Islet of Langerhans (tissue), 1 donor: ENCODE results near the gene TAS1R2.

Source experiments
- FAIRE-seq: peaks from one replicate; lab custom pipeline; 2011; peaks lifted over from hg19 to GRCh38; lab: Jason Lieb, UNC

Gene TAS1R2

DNA sequence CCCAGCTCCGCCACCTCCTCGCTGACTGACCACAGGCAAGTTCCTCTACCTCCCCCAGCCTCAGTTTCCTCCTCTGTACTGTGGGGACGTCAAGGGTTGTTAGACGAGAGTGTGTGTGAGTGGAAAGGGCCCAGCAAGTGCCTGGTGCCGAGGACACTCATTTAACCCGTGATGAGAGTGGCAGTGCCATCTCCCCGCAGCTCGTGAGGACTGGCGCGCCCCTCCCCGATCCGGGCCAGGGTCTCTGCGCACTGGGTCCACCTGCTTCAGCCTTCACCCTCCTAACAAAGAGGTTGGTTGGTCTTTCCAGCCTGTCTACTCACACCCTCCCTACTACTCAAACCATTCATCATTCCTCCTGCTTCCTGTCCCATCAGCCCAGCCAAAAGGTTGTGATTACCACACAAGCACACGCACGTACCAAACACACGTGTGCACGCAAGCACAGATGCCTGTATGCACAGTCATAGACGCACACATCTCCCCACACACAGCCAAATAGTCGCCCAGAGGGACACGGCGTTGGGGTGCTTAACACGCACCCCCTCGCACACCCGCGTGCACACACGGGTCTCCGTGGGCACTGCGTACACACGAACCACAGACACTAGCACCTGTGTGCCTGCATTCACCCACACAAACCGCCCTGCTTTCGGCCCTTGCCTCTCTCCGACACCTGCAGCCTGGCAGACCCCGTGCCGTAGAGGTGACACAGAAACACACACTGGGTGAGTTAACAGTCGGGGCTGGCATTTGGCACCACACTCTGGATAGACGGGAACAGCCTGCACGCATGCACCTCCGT, 39.3 kb downstream of the TAS1R2 start:
- no peak for FAIRE-seq

DNA sequence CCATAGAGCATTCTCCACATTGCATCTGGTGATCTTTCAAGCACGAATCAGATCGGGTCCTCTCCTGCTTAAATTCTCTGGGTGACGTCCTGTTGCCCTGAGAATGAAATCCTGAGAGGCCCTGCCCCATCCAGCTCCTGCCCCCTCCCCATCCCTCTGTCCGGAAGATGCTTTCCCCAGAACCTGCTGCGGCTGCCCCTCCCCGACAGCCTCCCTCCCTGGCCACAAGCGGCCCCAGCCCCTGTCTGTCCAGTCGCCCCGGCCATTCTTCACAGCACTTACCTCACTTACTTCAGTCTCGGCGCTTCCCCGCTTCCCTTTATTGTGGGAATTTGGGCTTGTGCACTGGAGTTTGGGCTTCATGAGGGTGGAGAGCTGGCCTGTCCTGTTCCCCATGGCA, 40.3 kb downstream of the TAS1R2 start:
- no peak for FAIRE-seq

DNA sequence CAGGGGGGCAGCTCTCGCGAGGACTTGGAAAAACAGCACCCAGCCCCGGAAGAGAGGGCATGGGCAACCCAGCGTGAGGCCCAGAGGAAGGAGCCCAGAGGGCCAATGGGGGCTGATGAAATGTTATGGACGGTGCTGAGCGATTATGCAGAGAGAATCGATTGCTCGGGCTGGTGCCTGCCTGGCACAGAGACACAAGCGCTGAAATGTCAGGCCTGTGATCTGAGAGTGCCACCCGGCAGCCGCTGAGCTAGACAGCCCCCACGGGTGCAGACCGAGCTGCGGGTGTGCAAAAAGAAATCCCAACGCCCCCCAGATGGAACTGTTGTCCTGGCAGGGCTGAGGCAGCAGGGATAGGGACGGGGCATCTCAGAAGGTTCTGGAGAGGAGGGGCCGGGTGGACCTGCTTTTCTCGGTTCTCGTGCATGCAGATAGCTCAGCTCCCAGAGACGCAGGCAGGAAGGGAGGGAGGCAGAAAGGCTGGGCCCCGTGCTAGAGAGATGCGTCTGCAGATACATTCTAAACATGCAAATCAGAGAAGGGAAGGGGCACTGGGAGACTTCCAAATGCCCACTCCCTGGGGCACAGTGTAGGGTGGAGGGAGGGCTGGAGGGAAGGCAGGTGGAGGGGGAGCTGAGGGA, 41.5 kb downstream of the TAS1R2 start:
- FAIRE-seq = no peak

DNA sequence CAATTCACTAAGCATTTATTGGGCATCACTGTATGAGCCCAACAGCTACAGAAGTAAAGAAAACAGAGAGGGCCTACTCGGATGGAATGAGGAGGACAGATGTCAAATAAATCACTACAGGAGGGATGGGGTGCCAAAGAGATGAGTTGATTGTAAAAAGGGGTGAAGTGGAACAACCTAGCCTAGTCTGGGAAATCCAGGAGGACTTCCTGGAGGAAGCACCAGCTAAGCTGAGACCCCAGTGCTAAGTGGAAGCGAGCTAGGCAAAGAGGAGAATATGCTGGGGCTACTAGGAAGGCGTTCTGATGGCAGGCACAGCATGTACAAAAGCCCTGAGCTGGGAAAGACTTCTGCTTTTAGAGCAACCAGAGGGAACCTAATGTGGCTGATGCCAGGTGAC, 42.1 kb downstream of the TAS1R2 start:
- FAIRE-seq = no peak

DNA sequence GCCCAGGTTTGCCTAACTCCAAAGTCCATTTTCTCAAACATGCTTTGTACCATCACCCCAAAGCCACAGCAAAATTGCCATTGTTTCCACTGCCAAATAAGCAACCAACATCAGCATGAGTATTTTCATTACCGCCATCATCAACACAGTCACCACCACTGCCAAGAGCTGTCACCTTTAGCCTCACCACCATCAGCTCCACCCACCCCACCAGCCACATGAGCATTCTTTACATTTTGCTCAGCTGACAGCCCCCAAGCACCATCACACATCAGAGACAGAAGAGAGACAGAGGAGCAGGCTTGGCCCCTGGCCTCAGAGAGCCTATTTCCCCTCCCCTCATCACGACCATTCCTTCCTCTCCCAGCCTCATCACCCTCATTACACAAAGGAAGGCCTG, 42.7 kb downstream of the TAS1R2 start:
- FAIRE-seq = no peak

DNA sequence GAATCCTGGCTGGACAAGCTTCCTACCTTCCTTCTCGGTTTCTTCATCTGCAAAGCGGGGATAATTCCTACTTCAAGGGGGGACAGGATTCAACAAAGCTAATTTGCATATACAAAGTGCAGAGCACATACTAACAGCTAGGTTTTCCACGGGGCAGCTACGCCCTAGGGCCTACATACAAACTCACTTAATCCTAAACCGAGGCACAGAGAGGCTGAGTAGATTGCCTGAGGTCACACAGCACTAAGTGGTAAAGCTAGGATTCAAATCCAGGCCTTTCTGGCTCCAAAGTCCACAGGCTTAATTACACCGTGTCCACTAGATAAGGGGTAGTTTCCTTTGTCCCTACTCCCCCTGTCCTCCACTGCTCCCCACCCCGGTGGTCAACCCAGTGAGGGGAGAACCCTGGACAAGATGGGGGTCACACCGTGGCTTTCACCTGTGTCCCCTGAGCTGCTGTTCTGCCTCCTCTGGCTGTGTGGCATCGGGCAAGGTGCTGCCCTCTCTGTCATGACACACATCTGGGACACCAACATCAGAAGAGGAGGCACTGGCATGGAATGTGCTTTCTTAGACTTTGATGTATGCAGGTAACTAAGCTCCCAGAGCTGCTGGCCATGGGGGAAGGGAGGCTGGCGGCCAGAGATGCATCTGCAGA, 44.5 kb downstream of the TAS1R2 start:
- no peak for FAIRE-seq

DNA sequence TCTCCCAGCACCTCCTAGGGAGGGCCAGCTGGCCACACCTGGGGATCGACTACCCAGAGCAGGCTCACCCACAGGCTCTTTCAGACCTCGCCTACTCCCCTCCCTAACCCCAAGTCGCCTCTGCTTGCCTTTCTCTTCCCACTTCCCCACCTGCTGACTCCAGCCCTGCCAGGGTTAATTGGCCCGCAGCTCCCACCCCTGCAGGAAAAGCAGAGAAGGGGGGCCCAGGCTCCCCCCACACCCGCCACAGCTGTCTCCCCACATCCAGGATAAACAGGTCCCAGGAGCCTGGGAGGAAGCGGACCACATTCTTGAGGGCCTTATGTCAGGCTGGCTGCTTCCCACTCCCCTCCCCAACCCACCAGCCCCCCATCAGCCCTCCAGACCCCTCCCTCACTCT, 45.0 kb downstream of the TAS1R2 start:
- no peak for FAIRE-seq

DNA sequence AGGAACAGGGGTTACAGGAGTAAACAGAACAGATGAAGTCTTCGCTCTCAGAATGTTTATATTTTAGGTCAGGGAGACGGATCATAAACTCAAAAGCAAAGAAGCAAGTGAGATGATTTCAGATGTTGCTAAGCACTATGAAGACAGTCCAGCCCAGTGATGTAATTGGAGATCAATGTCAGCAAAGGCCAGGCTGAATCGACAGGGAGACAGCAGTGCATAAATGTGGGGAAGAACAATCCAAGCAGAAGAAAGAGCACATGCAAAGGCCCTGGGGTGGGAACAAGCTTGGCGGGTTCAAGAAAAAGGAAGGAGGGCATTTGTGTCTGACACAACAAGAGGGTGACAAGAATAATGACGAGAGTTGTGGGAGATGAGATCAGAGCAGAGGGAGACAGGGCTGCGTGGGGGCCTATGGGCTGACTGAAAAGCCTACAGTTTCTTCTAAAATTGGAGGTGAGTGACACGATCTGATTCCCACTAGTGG, 47.0 kb downstream of the TAS1R2 start:
- FAIRE-seq = no peak

DNA sequence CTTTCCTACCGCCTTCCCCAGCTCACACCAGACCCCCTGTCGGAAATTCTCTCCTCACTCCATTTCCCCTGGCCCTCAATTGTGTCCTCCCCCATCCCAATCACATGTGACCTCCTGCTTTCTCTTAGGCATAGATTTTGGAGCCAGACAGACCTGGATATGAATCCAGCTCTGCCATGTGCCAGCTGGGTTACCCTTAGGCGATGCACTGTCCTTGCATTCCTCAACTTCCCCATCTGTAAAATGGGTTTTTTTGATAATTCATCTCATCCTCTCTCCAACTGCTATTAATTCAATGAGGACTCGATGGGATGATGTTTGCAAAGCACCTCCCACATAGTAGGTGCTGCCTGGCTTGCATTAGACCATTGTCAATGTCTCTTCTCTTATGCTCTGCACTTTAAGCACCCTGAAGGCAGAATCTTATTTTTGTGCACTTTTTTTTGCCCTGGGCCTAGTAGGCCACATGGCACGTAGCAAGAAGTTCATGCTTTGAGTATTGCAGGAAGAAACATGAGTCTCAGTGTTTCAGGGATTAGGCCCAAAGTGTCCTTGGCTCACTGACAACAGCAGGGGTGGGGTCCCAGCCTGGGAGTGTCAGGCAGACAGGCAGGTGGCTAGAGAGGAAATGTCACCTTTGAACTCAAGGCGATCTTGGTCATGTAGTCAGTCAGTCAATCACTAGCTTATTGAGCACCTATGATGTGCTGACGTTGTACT, 47.6 kb downstream of the TAS1R2 start:
- no peak for FAIRE-seq

DNA sequence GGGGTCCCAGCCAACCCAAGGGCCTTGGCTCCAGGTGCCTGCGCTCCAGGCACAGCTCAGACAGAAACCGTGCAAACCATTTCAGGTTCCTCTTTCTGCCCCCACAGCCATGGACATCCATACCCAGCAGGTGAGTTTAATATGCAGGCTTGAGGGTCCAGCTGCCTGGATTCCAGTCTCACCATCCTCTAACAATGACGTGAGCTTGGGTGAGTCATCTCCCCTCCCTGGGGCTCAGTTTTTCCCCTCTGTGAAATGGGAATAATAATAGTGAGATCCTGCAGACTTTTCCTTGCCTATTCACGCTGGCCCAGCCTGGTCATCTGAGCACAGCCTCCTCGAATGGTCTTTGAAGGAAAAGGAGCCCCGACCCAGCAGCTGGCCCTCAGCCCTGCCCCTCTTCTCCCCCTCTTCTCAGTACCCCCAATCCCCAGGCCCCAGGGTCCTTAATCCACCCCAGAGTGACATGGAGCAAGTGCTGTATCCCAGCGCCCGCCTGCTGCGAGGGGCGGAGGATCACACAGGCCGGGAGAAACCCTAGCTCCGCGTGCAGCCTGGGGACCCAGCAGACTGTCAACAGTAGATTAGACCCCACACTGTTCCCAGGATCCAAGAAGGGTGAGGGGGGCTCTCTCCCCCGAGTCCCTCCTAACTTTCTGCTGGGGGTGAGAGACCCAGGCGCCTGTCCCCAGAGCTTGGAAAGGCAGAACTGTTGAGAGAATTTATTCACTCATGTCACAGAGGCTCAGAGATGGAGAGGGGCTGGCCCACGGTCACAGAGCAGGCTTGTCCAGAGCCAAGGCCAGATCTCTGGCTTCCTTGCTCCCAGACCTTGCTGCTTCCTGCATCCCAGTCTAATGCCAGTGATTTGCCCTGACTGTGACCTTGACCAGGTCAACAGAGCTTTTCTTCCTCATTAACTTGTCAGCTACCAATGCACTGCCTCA, 49.2 kb downstream of the TAS1R2 start:
- FAIRE-seq = no peak

DNA sequence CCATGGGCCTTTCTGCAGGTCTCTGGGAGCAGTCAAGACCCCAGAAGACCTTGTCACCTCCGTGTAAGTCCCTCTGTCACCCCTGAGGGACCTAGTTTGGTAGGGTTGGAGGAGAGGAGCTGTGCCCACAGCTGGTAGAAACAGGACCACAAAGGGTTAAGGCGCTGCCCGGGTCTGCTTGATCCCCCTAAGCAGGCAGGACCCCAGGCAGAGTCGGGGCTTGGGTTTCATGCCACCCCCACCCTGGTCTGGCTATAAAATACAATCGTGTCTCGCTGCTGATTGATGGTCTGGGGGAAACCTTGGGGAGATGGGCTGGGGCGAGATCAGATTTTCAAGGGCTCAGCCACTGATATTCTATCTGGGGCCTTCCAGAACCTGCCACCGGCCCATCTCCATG, 50.9 kb downstream of the TAS1R2 start:
- no peak for FAIRE-seq

DNA sequence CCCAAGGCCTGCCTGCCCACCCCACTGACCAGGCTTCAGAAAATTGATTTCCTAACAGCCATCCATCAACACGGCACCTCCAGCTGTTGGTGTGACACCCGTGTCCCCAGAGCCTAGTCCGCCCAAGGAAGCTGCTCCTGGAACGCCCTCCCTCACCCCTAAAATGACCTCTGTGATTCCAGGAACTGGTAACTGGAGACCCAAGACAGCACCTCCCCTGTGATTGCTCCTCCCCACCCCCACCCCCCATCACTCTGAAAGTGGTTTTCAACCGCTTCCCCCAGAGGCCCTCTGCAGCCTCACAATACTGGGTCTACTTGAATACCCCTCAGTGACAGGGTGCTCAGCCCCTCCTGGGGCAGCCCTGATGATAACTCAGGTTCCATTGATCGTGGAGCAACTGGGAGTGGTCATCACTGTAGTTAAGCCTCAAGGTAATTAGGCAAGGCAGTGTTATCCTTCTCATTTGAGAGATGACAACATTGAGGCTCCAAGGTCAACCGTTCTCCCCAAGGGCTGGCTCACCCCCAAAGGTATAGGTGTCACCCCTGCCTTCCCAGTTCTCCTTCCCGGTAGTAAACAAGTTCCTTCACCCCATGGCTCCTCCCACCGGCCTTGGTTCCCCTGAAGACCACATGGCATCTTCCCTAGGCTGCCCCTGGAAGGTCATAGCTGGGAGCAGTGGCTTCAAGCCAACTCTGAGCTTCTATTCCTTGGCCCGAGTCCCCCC, 52.0 kb downstream of the TAS1R2 start:
- FAIRE-seq = no peak

DNA sequence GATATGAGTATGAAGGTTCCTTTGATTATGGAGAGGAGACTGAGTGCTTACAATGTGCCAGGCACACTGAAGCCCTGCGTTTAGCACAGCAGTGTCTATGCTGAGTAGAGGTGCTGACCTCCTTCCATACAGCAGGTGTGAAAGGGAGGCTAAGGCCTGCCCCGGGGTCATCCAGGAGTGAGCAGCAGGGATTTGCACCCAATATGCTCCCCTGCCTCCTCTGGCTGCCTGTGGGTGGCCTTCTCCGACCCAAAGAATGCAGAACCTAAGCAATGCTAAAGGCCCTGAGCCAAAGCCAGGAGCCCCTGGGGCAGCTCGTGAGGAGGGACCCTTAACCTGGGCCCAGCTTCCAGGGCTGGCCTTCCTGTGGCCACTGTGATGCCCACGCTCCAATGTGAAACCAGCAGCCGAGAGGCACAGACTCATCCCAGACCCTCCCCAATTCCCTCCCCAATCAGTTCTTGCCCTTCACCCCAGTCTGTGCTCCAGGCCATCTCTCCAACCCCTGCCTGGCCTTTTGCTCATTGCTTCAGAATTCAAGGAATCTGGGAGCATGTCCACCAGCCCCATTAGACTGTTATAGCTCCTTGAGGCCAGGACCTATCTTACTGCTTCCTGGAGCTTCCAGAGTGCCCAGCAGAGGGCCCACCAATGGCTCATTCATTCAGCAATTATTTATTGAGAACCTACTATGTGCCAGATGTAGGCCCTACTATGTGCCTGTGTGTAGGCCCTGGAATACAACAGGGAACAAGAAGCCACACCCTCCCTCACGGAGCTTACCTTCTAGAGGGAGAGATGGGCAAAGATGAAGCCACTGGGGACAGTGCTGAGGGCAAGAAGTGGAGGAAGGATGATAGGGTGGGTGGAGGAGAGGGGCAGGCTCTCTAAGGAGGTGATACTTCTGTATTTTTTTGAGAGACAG, 53.3 kb downstream of the TAS1R2 start:
- no peak for FAIRE-seq

DNA sequence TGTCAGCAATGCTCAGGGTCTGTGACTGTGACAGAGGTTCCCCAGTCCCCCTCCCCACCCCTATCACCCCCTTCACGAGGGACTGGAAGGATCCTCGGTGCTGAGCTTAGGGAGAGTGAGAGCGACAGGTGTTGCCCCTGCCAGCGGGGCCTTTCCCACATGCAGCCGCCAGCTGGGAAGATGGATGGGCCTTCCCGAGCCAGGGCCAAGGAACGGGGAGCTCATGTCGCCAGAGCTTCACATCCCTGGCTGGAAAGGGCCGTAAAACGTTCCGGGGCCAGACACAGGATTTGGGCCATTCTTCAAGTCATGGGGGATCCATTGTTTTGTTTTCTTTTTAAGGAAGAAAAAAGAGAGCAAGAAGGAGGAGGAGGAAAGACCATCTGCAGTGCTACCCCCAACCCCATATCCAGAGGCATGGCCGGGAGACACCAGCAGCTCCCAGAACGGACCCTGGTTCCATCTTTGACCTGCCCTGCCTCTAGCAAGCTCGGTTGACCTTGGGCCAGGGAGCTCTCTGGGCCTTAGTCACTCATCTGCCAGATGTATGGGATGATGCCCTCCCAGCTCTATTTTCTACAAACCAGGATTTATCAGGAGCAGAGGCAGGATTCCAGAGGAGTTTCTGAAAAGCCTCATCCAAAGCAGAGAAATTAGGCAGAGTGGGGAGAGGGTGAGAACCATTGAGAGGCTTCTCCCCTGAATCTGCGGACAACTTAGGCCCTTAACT, 54.1 kb downstream of the TAS1R2 start:
- FAIRE-seq = no peak

DNA sequence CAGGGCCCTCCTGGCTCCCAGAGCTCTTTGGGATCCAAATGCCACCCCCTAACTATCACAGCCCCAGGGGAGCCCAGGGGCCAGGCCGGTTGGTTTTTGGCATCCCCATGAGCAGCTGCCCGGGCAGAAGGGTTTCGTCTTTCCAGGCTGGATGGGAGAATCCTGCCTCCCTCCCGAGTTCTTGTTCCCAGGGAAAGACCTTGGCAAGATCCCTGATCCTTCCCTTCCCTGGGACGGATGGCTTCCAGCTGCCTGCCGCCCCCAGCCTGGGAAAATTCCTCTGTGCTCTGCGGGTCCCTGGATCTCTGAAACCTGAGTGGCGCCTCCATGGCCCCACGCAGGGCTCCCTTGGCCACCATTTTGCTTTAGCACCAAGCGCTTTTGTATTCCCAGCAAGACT, 55.6 kb downstream of the TAS1R2 start:
- FAIRE-seq = no peak

DNA sequence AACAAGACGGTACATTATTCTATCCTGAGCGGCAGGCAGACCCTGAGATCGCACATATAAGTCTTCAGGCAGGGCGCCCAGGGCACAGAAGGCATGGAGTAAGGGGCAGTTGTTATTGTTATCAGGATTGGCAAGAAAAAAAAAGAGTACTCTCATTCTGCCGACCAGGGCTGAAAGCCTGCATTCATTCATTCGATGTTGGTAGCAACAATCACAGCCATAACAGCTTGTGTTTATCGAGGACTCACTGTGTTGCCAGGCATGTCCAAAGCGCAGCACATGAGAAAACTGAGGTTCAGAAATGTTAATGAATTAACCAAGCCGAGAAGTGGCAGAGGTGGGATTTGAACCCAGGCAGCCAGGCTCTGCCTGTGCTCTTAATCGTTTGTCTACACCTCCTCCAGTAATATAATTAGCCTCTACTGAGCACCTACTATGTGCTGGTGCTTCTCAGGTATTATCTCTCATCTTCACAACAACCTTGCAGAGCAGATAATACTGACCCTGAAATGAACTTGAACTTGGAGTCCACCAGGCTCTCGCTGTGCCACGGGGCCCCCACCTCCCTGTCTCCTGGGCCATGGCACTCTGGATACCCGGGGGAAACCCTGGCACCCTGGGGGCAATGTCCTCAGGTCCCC, 56.2 kb downstream of the TAS1R2 start:
- FAIRE-seq = no peak

DNA sequence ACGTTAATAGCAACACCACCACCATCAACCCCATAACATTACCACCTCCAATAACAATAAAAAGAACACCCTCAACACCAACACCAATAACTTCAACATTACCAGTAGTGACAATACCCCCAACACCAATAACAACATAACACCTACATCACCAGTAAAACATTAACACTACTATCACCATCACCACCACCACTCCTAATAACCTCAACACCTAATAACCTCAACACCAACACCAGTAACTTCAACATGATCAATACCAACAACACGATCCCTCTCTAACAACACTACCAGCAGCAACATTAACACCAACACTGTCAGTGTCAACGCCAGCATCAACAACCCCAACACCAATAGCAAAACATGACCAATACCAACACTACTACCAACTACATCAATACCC, 57.2 kb downstream of the TAS1R2 start:
- no peak for FAIRE-seq

DNA sequence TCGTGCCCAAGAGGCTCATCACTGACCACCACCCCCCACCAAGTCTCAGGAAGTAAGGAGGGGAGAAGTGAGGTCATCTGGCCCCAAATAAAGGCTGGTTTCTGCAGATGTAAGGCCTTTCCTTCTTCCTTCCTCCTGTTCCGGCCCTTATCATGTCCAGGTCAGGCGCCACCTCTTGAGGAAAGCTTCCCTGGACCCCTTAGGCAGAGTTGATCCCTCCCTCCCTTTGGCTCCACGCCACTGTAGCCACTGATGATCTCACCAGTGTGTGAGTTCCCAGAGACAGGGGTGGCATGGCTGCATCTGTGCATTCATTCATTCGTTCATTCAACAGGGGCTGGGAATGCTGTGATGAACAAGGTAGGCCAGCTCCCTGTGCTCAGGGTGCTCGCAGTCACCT, 59.2 kb downstream of the TAS1R2 start:
- no peak for FAIRE-seq

DNA sequence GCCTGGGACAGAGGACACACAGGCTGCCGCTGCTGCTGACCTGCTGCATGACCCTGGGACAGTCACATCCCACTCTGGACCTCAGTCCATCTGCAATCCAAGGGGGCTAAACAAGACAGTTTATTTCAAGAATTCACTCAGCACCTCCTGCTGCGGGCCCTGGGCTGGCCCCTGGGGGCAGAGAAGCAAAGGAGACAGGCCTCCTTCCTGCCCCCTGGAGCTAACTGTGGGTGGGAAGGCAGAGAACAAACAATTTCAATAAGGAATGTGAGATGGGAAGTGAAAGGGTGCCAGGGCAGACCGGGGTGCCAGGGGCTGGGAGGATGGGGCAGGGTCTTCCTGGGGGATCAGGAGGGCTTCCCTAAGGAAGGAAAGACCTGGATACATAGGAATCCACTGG, 60.0 kb downstream of the TAS1R2 start:
- no peak for FAIRE-seq
